ENCODE data around the gene C6orf136. TPM values are rescaled to one million over a fixed set of nuclear protein-coding genes. Genes with fewer than 3 reads are reported as not detected.
A peak's percentile ranks its signal among the peaks of the same experiment; 100 is the strongest.

Gene C6orf136
- total and polyA plus RNA-seq, 12 donors, result 39.8 to 134 (median 53.3) TPM

DNA sequence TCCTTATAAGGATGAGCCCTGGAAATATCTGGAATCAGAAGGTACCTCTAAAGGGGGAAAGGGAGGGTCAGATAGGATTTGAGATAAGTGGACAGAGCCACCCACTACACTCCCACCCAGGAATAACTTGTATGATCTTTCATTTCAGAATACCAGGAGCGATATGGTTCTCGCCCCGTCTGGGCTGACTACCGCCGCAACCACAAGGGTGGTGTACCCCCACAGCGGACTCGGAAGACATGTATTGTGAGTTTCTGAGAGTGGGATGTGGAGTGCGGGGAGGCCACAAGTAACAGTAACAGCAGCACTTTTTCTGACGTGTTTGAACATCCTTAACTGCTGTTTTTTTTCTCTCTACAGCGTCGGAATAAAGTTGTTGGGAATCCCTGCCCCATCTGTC, 27.4 kb upstream of the C6orf136 start:
- peak overlapping the region in 3 of 10 donors; percentile 89 to 97 (median 90) for H3K27ac ChIP-seq
- 97% methylated on average over 11 of the region's 11 CpGs for WGBS, 2 donors
- H3K4me1 ChIP-seq, result peaks cover 9 to 18% (median 15%) of the 10 kb centered on the region in 9 donors
- DNase-seq, result no peak
- ATAC-seq, result no peak
- no peak overlapping the region for H3K4me3 ChIP-seq
- no peaks in the 10 kb centered on the region for H3K9me3 ChIP-seq
- peaks cover 6 to 71% (median 50%) of the 10 kb centered on the region in 9 donors for H3K36me3 ChIP-seq
- intact Hi-C loops (cut with DNase I), result loop anchor here in 3 of 10 donors (5.0 kb wide), 3 partner anchors 68 to 123 kb away; partner anchors contain the start of genes FLOT1 (in 1 of the 3), IER3 (in 1 of the 3), PPP1R18 (in 1 of the 3) and TUBB (in 1 of the 3)
- H3K27me3 ChIP-seq, result no peaks in the 10 kb centered on the region
- TF ChIP-seq, protein P1, sequence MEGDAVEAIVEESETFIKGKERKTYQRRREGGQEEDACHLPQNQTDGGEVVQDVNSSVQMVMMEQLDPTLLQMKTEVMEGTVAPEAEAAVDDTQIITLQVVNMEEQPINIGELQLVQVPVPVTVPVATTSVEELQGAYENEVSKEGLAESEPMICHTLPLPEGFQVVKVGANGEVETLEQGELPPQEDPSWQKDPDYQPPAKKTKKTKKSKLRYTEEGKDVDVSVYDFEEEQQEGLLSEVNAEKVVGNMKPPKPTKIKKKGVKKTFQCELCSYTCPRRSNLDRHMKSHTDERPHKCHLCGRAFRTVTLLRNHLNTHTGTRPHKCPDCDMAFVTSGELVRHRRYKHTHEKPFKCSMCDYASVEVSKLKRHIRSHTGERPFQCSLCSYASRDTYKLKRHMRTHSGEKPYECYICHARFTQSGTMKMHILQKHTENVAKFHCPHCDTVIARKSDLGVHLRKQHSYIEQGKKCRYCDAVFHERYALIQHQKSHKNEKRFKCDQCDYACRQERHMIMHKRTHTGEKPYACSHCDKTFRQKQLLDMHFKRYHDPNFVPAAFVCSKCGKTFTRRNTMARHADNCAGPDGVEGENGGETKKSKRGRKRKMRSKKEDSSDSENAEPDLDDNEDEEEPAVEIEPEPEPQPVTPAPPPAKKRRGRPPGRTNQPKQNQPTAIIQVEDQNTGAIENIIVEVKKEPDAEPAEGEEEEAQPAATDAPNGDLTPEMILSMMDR (IDR thresholded peaks at IDR 0.05), result no peak

- WGBS, 2 donors, result 96 to 98% methylated on average over 8 of the region's 8 CpGs
- H3K9me3 ChIP-seq, result no peaks in the 10 kb centered on the region
- ATAC-seq, result peak in 1 of 8 donors; percentile 6
- TF ChIP-seq, protein P1 (IDR thresholded peaks at IDR 0.05), result no peak
- DNase-seq, result no peak
- intact Hi-C loops (cut with DNase I), result loop anchor here in 3 of 10 donors (5.0 kb wide), 2 partner anchors 47 to 97 kb away; partner anchors contain the start of genes DHX16 (in 2 of the 3) and TUBB (in 1 of the 3)
- no peak overlapping the region for H3K27ac ChIP-seq
- no peaks in the 10 kb centered on the region for H3K27me3 ChIP-seq
- peaks cover 3 to 20% (median 10%) of the 10 kb centered on the region in 9 donors for H3K4me1 ChIP-seq
- H3K4me3 ChIP-seq, result no peak overlapping the region
- peaks cover 0 to 86% (median 50%) of the 10 kb centered on the region in 9 donors for H3K36me3 ChIP-seq
Observed at GRCh38 chr6:30625511-30625910, 21.4 kb upstream of the C6orf136 start.

DNA sequence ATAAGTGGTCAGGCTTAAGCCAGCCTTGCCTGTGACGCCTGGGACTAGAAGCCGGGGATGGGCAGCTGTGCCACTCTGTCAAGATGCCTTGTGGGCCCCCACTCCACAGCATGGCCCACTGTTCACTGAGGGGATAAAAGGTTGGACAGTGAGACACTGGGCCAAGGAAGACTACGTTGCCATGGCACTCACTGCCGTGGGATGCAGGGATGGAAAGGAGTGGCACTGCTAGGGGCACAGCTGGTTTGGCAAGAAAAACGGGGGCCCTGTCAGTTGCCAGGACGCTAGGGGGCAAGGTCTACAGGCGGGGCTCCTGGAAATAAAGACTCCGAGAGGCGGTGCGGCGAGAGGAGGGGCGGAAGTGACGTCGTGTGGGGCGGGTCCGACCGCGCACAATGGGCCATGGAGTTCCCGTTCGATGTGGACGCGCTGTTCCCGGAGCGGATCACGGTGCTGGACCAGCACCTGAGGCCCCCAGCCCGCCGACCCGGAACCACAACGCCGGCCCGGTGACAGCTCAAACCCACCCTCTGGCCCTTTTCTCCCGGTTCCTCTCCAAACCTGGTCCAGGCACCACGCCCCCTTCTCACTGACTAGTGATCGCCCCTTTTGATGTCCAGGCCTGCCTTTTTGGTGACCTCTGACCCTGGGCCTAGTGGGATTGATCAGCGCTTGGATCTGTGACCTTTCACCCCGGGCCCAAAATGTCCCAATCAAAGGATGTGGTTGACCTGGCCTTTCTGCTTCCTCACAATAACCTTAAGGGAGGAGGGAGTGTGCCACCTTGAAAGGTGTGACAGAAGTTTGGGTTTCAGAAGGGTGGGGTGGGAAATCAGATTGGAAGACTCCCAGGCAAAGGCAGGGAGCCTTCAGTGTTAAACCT, 20.2 kb upstream of the C6orf136 start, which contains the start of gene ATAT1:
ATAT1 (plus strand) TSS at position 391 of the 883 bp plus-strand sequence.
- no peaks in the 10 kb centered on the region for H3K27me3 ChIP-seq
- peak within 1 kb of the TSS; percentile 74 to 94 (median 84) for H3K27ac ChIP-seq
- ATAC-seq (peak; percentile 94 to 99 (median 97)), DNase-seq (peak; percentile 89 to 91)
- WGBS, 2 donors, result 2 to 3% methylated on average over 36 of the region's 36 CpGs
- peak within 1 kb of the TSS; percentile 38 to 86 (median 60) for H3K4me3 ChIP-seq
- TF ChIP-seq, protein P1 (IDR thresholded peaks at IDR 0.05), result peak in 7 of 9 donors; percentile 16 to 63 (median 48)
- intact Hi-C loops (cut with DNase I), result loop anchor here in 3 of 10 donors (5.0 kb wide), 2 partner anchors 46 to 96 kb away; partner anchors contain the start of genes DHX16 (in 2 of the 3) and TUBB (in 1 of the 3)
- peaks cover 3 to 20% (median 10%) of the 10 kb centered on the region in 9 donors for H3K4me1 ChIP-seq
- H3K9me3 ChIP-seq, result no peaks in the 10 kb centered on the region
- H3K36me3 ChIP-seq, result peaks cover 0 to 86% (median 38%) of the 10 kb centered on the region in 9 donors

DNA sequence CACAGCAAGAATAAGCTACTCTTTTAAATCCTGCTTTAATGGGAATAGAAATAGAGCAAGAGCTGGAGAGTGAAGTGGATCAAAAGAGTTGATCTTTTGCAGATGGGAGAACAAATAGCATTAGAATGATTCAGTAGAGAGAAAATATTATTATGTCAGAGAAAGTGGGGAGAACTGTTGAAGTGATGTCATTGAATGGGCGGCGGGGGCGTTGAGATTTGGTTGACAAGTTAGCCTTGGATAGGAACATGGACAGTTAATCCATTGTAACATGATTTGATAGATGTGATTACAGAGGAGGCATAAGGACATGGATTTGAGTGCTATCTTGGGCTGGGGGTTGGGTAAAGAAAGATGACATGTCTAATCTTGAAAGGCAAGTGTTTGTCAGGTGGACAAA, 11.1 kb upstream of the C6orf136 start:
- no peaks in the 10 kb centered on the region for H3K27me3 ChIP-seq
- H3K4me1 ChIP-seq, result no peaks in the 10 kb centered on the region
- DNase-seq (no peak), ATAC-seq (no peak)
- H3K36me3 ChIP-seq, result peaks cover 0 to 89% (median 13%) of the 10 kb centered on the region in 9 donors
- no peak overlapping the region for H3K4me3 ChIP-seq
- H3K9me3 ChIP-seq, result no peaks in the 10 kb centered on the region
- WGBS, 2 donors, result 94 to 97% methylated on average over 3 of the region's 3 CpGs
- intact Hi-C loops (cut with DNase I), result no loop called here
- TF ChIP-seq, protein P1 (IDR thresholded peaks at IDR 0.05), result no peak
- H3K27ac ChIP-seq, result no peak overlapping the region

Measured in heart right ventricle (tissue), 16 donors.